C4-2B (cell line): ENCODE results near the gene UHRF2.
"Not testable (repeated sequence)": the region's sequence is repeated elsewhere in the genome, so short reads cannot be mapped to it uniquely, and the experiment has no call there.

Experiments used
- H3K27ac ChIP-seq: fragments of 450-650 bp; 2 replicates; pipeline ENCODE4 v1.5.1; 2017
- ZFX ChIP-seq: fragments of 450-650 bp; IDR thresholded peaks from 2 replicates; pipeline ENCODE4 v1.6.1; 2017
- TF ChIP-seq, protein P1 (sequence below): fragments of 450-650 bp; conservative IDR thresholded peaks from 2 replicates; pipeline ENCODE4 v1.5.1; 2017; ENCODE audit warnings: mild to moderate bottlenecking

UHRF2 gene

GRCh38 chr9:6525326-6526045, 112.5 kb downstream of the UHRF2 start:
- no peak for TF ChIP-seq ZFX
- TF ChIP-seq, protein P1, sequence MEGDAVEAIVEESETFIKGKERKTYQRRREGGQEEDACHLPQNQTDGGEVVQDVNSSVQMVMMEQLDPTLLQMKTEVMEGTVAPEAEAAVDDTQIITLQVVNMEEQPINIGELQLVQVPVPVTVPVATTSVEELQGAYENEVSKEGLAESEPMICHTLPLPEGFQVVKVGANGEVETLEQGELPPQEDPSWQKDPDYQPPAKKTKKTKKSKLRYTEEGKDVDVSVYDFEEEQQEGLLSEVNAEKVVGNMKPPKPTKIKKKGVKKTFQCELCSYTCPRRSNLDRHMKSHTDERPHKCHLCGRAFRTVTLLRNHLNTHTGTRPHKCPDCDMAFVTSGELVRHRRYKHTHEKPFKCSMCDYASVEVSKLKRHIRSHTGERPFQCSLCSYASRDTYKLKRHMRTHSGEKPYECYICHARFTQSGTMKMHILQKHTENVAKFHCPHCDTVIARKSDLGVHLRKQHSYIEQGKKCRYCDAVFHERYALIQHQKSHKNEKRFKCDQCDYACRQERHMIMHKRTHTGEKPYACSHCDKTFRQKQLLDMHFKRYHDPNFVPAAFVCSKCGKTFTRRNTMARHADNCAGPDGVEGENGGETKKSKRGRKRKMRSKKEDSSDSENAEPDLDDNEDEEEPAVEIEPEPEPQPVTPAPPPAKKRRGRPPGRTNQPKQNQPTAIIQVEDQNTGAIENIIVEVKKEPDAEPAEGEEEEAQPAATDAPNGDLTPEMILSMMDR: no peak
- no peak overlapping the region for H3K27ac ChIP-seq

GRCh38 chr9:6535594-6535993, 122.6 kb downstream of the UHRF2 start:
- no peak overlapping the region for H3K27ac ChIP-seq
- TF ChIP-seq ZFX: no peak
- TF ChIP-seq, protein P1: no peak

DNA sequence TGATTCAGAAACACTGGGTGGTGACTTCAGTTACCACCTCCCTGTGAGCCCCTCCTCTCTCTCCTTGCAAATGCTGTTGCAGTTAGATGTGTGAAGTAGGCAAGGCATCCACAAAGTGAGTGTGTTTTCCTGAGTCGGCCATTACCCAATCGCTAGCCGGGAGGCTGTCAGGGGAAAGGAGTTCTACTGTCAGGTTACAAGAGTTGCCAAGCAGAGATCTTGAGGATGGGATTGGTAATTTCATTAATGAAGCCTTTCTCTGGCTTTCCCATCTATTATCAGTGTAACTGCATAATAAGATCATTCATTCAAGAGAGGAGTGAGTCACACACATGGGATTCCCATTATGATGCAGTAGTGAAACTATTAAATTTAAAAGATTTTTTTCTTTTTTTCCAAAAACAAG, 125.7 kb downstream of the UHRF2 start:
- TF ChIP-seq, protein P1: no peak
- TF ChIP-seq ZFX: no peak
- H3K27ac ChIP-seq: no peak overlapping the region

DNA sequence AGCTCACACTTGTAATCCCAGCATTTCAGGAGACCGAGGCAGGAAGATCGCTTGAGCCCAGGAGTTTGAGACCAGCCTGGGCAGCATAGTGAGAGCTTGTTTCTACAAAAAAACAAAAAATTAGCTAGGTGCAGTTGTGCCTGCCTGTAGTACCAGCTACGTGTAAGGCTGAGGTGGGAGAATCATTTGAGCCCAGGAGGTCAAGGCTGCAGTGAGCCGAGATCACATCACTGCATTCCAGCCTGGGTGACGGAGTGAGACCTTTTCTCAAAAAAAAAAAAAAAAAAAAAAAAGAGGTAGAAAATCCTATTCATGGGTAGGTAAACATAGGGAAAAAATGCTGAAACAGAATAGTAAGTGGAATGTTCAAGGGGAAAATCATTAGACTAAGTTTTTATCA, 129.6 kb downstream of the UHRF2 start:
- H3K27ac ChIP-seq: not testable (repeated sequence)

DNA sequence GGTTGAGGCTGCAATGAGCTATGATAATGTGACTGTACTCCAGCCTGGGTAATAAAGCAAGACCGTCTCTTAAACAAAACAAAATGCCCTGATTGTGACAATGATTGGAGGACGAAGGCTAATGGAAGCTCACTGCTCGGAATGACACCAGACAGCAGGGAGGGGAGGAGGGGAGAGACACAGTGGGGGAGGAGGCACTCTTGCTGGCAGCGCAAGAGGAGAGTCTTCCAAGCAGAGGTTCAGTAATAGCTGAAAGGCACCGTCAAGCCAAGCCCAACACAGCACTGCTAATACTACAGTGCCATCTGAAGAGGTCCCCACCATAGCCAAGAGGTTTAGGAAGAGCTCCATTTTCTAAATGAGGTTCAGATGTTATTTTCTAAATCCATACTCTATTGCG, 130.2 kb downstream of the UHRF2 start:
- no peak overlapping the region for H3K27ac ChIP-seq
- TF ChIP-seq ZFX: no peak
- TF ChIP-seq, protein P1: no peak

- TF ChIP-seq, protein P1: no peak
- no peak for TF ChIP-seq ZFX
- no peak overlapping the region for H3K27ac ChIP-seq
Measured at GRCh38 chr9:6545017-6545691, 132.2 kb downstream of the UHRF2 start.

GRCh38 chr9:6549106-6549800, 136.3 kb downstream of the UHRF2 start:
- TF ChIP-seq, protein P1: no peak
- H3K27ac ChIP-seq: no peak overlapping the region
